HG03103 (cell line): ENCODE data around the gene CEP97.

ENCODE experiments used
- ATAC-seq: cut with Tn5 transposase; IDR thresholded peaks from one replicate; pipeline ENCODE4 v1.9.1; 2021; ENCODE audit warnings: low read depth; ENCODE audit not compliant: unreplicated experiment

Gene CEP97

DNA sequence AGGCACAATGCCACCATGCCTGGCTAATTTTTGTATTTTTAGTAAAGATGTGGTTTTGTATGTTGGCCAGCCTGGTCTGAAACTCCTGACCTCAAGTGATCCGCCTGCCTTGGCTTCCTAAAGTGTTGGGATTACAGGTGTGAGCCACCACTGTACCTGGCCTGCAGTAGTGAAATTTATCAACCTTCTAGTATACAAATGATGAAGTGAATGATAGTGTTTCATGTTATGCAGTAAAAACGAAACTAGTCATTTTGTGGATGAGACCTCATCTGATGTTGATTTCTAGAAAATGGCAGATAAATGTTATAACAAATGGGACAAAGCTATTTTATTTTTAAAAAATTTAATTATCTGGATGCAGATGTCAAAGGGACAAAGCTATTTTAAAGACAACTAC, 87.5 kb downstream of the CEP97 start:
- ATAC-seq, result no peak

DNA sequence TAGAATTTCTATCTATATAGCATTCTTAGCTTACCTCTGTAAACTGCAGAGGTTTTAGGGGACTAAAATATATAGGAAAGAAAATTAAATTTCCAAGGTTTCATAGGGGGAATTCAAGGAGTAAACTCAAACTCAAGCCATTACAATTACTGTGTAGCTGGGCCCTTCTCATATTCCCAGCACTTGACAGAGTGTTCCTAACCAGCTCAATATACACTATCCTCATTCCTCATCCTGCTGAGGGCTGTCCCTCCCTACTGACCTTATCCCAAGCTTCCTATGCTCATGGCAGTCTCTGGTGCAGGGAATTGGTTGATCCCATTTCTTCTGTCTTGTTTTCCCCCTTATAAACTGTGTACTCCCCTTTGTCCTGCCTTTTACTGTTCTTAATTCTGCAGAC, 88.5 kb downstream of the CEP97 start:
- no peak for ATAC-seq

DNA sequence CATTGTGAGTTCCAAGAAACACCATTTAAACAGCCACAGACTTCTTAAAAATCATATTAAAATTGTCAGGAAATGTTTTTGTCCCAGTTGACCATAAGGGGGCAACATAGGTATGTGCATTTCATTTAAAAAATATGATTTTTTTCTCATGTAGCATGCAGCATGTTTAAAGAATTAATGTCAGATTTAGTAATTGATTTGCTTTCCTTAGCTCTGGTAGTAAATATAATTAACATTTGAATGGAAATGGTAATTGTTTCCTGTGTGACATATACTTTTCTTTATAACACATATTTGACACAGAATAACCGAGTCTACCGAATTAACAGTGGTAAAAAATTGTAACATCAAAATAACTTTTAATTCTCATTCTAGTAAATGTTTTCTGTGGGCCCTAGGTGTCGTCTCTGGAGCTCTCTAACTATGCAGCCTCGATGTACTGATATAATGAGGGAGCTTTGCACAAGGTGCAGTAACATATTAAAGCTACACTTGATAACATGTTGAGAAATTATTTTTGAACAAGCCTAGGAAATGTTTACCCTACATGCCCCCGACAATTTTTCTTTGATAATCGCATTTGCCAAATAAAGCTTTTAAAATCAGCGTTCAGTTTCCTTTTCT, 89.5 kb downstream of the CEP97 start:
- ATAC-seq, result no peak

DNA sequence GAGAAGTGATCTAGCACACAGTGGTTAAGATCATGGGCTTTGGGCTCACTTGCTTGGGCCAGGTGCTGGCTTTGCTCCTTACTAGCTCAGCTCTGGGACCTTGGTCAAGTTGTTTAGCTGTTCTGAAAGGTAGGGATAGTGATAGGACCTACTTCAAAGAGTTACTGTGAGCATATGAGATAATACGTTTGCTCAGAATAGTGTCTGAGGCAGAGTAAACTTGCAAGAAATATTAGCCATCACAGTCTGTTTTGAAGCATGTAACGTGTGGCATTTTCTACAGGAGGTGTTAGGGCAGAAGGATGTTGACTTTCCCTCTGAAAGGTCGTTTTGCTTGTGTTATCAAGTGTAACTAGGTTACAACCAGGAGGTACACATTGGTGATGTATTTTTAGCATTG, 90.4 kb downstream of the CEP97 start:
- no peak for ATAC-seq

DNA sequence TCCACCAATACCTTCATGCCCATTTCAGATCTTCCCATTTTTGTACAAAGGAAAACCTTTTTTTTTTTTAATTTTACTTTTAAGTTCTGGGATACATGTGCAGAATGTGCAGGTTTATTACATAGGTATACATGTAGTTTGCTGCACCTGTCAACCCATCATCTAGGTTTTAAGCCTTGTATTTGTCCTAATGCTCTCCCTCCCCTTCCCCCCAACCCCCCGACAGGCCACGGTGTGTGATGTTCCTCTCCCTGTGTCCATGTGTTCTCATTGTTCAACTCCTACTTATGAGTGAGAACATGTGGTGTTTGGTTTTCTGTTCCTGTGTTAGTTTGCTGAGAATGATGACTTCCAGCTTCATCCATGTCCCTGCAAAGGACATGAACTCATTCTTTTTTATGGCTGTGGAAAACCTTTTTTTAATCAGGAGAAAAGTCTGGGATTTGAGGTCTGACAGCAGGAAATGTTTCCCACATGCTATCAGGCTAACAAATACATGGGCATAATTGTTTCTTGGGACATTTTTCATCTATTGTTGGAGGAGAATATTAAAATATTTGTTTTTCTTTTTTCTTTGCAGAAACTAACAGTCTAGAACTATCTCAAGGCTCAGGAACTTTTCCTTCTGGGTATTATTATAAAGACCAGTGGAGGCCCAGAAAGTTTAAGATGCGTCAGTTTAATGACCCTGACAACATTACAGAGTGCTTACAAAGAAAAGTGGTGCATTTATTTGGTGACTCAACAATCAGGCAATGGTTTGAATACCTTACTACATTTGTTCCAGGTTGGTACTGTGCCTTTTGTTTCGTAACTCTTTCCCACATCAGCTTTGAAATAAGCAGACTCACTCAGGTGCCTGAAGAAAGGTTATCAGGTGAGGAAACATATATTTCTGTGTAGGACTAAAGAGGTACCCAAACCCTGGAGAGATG, 92.1 kb downstream of the CEP97 start:
- no peak for ATAC-seq

DNA sequence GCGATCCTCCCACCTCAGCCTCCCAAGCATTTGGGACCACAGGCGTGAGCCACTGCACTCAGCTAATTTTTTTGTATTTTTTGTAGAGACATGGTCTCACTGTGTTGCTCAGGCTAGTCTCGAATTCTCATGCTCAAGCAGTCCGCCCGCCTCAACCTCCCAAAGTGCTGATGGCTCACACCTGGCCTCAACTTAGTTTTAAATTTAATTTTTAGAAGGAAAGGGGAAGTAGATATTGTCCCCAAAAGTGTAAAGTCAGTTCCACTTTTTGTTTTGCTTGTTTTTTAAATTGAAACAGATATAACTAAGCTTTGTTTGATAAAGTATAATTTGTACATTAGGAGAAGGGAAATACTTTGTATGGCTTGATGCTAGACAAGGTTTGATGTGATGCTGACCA, 93.6 kb downstream of the CEP97 start:
- no peak for ATAC-seq

DNA sequence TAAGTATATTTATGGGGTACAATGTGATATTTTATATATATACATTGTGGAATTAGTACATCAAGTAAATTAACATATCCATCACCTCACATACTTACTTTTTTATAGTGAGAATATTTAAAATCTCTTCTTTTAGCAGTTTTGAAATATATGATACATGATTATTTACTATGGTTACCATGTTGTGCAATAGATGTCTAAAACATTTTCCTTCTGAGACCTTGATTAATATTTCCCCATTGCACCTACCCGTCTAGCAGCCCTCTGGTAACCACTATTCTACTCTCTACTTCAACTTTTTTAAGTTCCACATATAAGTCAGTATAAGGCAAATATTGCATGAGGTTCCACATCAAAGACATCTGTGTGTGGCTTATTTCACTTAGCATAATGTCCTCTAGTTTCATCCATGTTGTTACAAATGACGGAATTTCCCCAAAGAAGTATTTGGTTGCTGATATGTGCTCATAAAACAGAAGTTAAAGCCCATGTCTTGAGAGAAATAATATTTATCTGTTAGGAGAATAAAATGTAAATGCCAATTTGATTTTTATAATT, 95.3 kb downstream of the CEP97 start:
- no peak for ATAC-seq
